BE2C (cell line): ENCODE data around the gene PISD.

Experiments used
- DNase-seq: peaks from one replicate; pipeline ENCODE4 v3.0.0-alpha.2; 2020
- H3K27me3 ChIP-seq: fragments of 250-450 bp; sonication (Bioruptor Pico); 2 replicates; pipeline ENCODE4 v1.5.1; 2020; ENCODE audit warnings: mild to moderate bottlenecking
- H3K36me3 ChIP-seq: fragments of 250-450 bp; sonication (Bioruptor Pico); 2 replicates; pipeline ENCODE4 v1.5.1; 2020; ENCODE audit warnings: mild to moderate bottlenecking
- H3K4me1 ChIP-seq: fragments of 250-450 bp; sonication (Bioruptor Pico); 2 replicates; pipeline ENCODE4 v1.5.1; 2020
- H3K4me3 ChIP-seq: 2 replicates; pipeline ENCODE4 v1.5.1; 2011; ENCODE audit warnings: low read depth, low read length
- H3K9me3 ChIP-seq: fragments of 250-450 bp; sonication (Bioruptor Pico); 2 replicates; pipeline ENCODE4 v1.5.1; 2020
- TF ChIP-seq, protein P1 (sequence below): IDR thresholded peaks from 2 replicates; pipeline ENCODE4 v1.5.1; 2012; ENCODE audit warnings: mild to moderate bottlenecking, low read depth, low read length

The PISD gene

DNA sequence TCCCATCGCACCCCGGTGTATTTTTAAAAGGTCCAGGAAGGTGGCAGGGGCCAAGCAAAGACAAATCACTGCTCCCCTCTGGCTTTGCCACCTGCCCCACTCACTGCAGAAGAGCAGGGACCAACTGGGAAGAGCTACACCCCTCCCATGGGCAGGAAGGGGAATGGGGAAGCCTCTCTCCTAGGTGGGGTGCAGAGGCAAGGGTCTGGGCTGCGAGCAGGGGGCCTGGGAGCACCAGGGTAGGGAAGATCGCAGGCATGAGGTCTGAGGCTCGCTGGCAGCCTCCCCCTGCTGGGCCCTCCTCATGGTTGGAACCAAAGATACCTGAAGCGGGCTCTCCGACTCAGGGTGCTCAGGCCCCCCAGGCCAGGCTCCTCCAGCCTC lies 36.8 kb downstream of the PISD start:
- no peak for DNase-seq
- peak overlapping the region; percentile 39 for H3K4me3 ChIP-seq
- H3K9me3 ChIP-seq, result no peaks in the 10 kb centered on the region
- TF ChIP-seq, protein P1, sequence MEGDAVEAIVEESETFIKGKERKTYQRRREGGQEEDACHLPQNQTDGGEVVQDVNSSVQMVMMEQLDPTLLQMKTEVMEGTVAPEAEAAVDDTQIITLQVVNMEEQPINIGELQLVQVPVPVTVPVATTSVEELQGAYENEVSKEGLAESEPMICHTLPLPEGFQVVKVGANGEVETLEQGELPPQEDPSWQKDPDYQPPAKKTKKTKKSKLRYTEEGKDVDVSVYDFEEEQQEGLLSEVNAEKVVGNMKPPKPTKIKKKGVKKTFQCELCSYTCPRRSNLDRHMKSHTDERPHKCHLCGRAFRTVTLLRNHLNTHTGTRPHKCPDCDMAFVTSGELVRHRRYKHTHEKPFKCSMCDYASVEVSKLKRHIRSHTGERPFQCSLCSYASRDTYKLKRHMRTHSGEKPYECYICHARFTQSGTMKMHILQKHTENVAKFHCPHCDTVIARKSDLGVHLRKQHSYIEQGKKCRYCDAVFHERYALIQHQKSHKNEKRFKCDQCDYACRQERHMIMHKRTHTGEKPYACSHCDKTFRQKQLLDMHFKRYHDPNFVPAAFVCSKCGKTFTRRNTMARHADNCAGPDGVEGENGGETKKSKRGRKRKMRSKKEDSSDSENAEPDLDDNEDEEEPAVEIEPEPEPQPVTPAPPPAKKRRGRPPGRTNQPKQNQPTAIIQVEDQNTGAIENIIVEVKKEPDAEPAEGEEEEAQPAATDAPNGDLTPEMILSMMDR, result no peak
- H3K36me3 ChIP-seq, result peaks cover 34% of the 10 kb centered on the region
- no peaks in the 10 kb centered on the region for H3K27me3 ChIP-seq
- peaks cover 30% of the 10 kb centered on the region for H3K4me1 ChIP-seq

DNA sequence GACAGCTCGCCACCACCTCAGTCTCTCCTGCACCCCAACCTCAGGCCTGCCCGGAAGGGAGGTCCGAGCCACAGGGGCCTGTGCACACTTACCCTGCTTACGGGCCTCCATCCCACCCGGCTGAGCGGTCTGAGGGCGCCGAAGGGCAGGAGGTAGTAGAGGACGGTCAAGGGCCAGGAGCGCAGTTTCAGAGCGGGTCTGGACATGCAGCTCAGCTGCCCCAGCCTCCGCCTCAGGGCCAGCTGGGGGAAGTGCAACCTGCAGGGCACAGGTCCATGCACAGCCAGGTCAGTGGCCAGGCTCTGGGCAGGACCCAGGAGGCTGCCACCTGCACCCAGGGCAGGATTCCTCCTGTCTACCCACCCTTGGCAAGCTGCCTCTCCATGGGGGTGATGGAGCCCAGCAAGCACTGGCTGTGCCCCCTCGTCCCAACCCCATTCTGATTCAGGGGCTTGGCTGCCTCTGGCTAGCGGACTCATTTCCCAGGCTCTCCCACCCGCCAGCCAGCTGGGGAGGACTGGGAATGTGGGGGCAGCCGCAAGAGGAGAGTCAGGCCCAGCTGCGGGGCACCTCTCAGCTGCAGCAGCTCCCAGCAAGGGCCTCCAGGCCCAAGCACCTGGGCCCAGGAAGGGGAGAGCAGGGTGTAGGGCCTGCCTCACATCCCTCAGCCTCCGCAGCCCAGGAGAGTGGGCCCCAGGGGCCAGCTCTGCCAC lies 38.3 kb downstream of the PISD start:
- Histone ChIP-seq H3K36me3 (peaks cover 48% of the 10 kb centered on the region), H3K4me3 (no peak overlapping the region), H3K27me3 (no peaks in the 10 kb centered on the region), H3K9me3 (no peaks in the 10 kb centered on the region), H3K4me1 (peaks cover 31% of the 10 kb centered on the region)
- TF ChIP-seq, protein P1, result no peak
- DNase-seq, result no peak

DNA sequence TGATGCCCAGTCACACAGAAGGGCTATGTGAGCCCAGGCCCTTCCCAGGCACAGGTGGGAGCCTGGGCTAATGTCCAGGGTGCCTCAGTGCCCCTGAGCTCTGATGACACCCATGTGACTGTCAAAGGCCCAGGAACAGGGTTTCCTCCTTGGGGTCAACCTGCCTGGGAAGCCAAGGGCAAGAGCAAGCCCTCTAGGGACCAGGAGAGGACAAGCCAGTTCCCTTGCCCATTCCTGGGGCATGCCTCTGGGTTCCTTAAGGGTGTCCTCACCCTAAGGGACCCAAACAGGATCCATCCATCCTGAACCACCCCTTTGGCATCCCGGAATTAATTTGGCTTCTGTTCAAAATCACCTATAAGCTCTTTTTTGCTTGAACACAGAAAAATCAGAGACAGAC lies 39.0 kb downstream of the PISD start:
- H3K36me3 ChIP-seq, result peaks cover 56% of the 10 kb centered on the region
- no peaks in the 10 kb centered on the region for H3K27me3 ChIP-seq
- no peak for DNase-seq
- no peaks in the 10 kb centered on the region for H3K9me3 ChIP-seq
- peaks cover 38% of the 10 kb centered on the region for H3K4me1 ChIP-seq
- TF ChIP-seq, protein P1, result no peak
- no peak overlapping the region for H3K4me3 ChIP-seq

DNA sequence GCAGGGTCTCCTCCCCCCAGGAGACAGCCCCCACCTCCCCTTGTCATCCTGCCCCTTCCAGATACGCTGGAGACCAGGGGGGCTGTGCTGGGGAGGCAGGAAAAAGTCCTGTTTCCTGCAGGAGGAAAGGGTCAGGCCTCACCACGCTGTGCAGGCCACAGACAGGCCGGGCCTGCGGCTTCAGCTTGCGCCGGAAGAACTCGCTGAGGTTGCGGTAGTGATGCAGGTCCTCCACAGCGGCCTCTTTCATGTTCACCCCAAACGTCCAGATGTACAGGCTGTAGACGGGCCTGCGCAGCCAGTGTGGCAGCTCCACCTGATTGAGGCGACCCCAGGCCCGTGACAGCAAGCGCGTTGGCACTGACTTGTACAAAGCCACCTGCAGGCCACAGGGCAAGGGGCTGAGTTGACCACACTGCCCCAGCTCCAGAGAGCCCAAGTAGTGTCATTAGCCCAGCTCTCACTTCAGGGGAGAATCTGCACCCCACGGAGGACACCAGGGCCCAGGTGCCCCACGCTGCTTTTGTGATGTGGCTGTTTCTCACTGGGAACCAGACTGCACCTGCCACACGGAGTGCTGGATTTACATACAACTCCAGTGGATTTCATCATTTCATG lies 40.4 kb downstream of the PISD start:
- H3K36me3 ChIP-seq, result peaks cover 58% of the 10 kb centered on the region
- H3K4me1 ChIP-seq, result peaks cover 29% of the 10 kb centered on the region
- H3K9me3 ChIP-seq, result no peaks in the 10 kb centered on the region
- no peak for DNase-seq
- H3K4me3 ChIP-seq, result no peak overlapping the region
- TF ChIP-seq, protein P1, result no peak
- no peaks in the 10 kb centered on the region for H3K27me3 ChIP-seq

DNA sequence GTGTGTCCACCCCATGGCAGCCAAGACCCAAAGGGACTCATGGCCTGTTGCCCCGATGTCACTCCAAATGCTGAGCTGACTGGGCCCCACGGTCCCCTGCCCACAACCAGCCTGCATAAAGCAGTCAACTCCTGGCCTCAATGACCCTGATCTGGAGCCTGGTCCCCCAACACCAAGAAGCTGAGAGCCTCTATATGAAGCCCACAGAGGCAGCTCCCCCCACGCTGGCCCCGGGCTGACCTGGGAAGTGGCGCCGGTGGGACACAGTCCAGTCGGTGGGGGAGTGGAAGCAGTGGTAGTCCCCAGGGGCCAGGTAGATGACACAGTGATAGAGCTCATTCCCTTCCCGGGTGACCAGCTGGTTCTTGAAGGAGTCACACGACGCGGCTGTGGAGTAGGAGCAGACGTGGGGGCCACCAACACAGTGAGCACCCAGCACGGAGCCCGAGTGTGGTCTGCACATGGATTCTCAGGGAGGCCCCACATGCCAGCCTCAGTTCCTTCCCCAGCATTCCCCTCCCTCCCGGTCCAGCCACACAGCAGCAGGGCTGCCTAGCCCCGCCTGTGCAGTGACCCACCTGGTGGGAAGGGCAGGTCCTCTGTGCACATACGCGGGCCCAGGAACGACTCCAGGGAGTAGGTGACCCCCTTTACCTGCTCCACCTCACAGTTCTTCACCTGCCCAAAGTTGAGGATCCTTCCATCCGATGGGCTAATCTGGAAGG lies 41.1 kb downstream of the PISD start:
- Histone ChIP-seq H3K9me3 (no peaks in the 10 kb centered on the region), H3K36me3 (peaks cover 58% of the 10 kb centered on the region), H3K4me3 (no peak overlapping the region), H3K4me1 (peaks cover 22% of the 10 kb centered on the region), H3K27me3 (no peaks in the 10 kb centered on the region)
- DNase-seq, result no peak
- TF ChIP-seq, protein P1, result no peak
